GM12878 (cell line): ENCODE results near the gene CLINT1.

ENCODE experiments used
- ATF3 ChIP-seq: IDR thresholded peaks from 2 replicates; pipeline ENCODE4 v1.6.1; 2011; ENCODE audit warnings: low read depth, mild to moderate bottlenecking, low read length, moderate library complexity, borderline replicate concordance; ENCODE audit errors: extremely low read depth
- CTCF ChIP-seq, 3 experiments: IDR thresholded peaks in 2 of 3; conservative IDR thresholded peaks in 1 of 3; 2 replicates each; pipeline ENCODE4 v1.5.1; 2011; ENCODE audit warnings: low read depth in 3 of 3, low read length in 3 of 3, mild to moderate bottlenecking in 3 of 3, control low read depth in 2 of 3, moderate library complexity in 2 of 3, inconsistent platforms in 1 of 3, mixed read lengths in 1 of 3; ENCODE audit not compliant: control insufficient read depth in 2 of 3, insufficient read depth in 1 of 3; ENCODE audit errors: extremely low read depth in 1 of 3
- GABPA ChIP-seq: IDR thresholded peaks from 2 replicates; pipeline ENCODE4 v1.6.1; 2014; ENCODE audit warnings: antibody characterized with exemption, low read depth, mild to moderate bottlenecking, inconsistent platforms
- HDGF ChIP-seq: fragments of 450-650 bp; IDR thresholded peaks from 2 replicates; pipeline ENCODE4 v1.6.1; 2016; ENCODE audit warnings: antibody characterized with exemption
- JUNB ChIP-seq: IDR thresholded peaks from 2 replicates; pipeline ENCODE4 v1.6.1; 2016; ENCODE audit warnings: antibody characterized with exemption, mild to moderate bottlenecking
- PBX3 ChIP-seq: IDR thresholded peaks from 2 replicates; pipeline ENCODE4 v1.6.1; 2011; ENCODE audit warnings: mild to moderate bottlenecking, low read depth, low read length, moderate library complexity; ENCODE audit not compliant: insufficient replicate concordance
- POLR2A ChIP-seq: IDR thresholded peaks from 2 replicates; pipeline ENCODE4 v1.6.1; 2011; ENCODE audit warnings: low read depth, mild to moderate bottlenecking, low read length
- RELA ChIP-seq: fragments of 450-650 bp; IDR thresholded peaks from 2 replicates; pipeline ENCODE4 v1.8.0; 2014; ENCODE audit warnings: borderline replicate concordance; ENCODE audit not compliant: partially characterized antibody
- RFX5 ChIP-seq: IDR thresholded peaks from 2 replicates; pipeline ENCODE4 v1.6.1; 2011; ENCODE audit warnings: low read depth, low read length, improper control_type of control experiment
- SMAD5 ChIP-seq: IDR thresholded peaks from 2 replicates; pipeline ENCODE4 v1.6.1; 2016; ENCODE audit warnings: antibody characterized with exemption, low read depth
- SUZ12 ChIP-seq: fragments of 200-600 bp; sonication (generic); IDR thresholded peaks from one replicate; pipeline ENCODE4 v1.6.1; 2018; ENCODE audit warnings: antibody characterized with exemption, mild to moderate bottlenecking; ENCODE audit not compliant: unreplicated experiment
- TCF12 ChIP-seq: IDR thresholded peaks from 2 replicates; pipeline ENCODE4 v1.6.1; 2011; ENCODE audit warnings: low read depth, mild to moderate bottlenecking, low read length
- TCF3 ChIP-seq: IDR thresholded peaks from 2 replicates; pipeline ENCODE4 v1.6.1; 2012; ENCODE audit warnings: low read depth, mild to moderate bottlenecking, low read length, borderline replicate concordance; ENCODE audit not compliant: insufficient read depth
- TCF7 ChIP-seq: IDR thresholded peaks from 2 replicates; pipeline ENCODE4 v1.6.1; 2014; ENCODE audit warnings: antibody characterized with exemption, borderline replicate concordance

DNA sequence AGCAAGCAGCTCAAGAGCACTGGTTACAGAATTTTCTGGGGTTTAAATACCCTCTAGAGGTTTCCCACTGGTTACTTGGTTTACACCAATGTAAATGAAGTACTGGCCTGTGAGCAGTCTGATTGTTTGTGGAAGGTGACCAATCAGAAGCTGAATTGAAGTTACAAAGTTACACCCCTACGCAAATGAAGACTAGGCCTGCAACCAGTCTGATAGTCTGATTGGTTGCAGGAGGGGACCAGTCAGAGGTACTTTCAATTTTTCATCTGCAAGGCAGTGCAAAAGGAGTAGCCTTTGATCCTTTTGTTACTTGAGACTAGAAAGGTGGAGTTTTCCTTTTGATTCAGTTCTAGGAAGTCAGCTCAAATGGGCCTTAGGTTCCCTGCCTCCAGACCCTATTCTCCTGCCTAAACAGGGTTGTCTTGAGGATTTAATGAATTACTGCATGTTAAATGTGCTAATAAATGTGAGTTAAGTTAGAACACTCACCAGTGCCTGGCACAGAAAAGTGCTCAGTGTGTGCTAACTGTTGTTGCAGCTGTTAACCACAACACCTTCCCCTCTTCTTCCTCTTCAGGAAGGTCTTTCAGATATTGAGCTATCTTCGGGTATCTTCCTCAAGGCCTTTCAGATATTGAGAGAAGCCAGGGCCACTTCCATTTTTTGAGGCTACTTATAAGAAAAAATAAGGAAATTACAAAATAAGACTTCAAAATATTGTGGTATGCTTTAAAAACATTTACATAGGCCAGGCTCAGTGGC, 32.1 kb upstream of the CLINT1 start:
- TF ChIP-seq RELA (no peak), CTCF (IDR thresholded peaks at IDR 0.05 in 2 of 3, conservative IDR thresholded peaks at IDR 0.05 in 1 of 3; ENCODE audit: control insufficient read depth in 2 of 3, extremely low read depth in 1 of 3, insufficient read depth in 1 of 3, low read depth in 3 of 3, low read length in 3 of 3) (no peak), POLR2A (no peak), PBX3 (no peak), SMAD5 (no peak), JUNB (no peak), TCF3 (no peak), TCF7 (no peak), RFX5 (no peak), SUZ12 (no peak), HDGF (no peak), ATF3 (no peak), GABPA (no peak), TCF12 (no peak)
